ENCODE results near the gene LSS. TPM values are rescaled to one million over a fixed set of nuclear protein-coding genes. Genes with fewer than 3 reads are reported as not detected.
A peak's percentile ranks its signal among the peaks of the same experiment; 100 is the strongest.
"Not testable (repeated sequence)": the region's sequence is repeated elsewhere in the genome, so short reads cannot be mapped to it uniquely, and the experiment has no call there.

The LSS gene
- total RNA-seq, 1 donor from 2014 or later: 61.0 TPM

DNA sequence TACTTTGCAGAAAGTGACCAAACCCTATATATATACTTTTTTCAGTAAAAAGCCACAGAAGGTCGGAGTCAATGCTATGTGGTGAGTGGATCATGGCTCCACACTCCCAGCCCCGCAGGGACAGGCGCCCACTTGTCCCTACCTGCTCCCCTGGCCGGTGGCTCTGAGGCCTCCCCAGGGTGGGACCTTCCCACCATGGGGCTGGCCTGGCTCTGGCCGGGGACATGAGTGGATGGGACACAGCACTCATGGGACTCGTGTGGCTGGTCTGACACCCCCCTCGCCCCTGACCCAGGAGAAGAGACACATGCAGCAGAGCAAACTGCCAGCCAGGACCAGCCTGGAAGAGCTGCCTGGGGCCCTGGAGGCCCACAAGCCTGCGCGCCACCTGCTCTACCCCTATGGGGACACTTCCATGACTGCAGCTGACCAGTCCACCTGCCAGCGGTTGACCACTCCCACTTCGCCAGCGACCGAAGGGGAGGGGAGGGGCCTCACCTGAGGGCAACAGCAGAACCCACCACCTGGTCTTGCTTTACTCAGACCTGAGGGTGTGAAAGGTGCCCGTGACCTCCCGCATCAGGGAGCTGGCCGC lies 46.5 kb downstream of the LSS start:
- intact Hi-C loops (cut with DNase I): no loop called here

DNA sequence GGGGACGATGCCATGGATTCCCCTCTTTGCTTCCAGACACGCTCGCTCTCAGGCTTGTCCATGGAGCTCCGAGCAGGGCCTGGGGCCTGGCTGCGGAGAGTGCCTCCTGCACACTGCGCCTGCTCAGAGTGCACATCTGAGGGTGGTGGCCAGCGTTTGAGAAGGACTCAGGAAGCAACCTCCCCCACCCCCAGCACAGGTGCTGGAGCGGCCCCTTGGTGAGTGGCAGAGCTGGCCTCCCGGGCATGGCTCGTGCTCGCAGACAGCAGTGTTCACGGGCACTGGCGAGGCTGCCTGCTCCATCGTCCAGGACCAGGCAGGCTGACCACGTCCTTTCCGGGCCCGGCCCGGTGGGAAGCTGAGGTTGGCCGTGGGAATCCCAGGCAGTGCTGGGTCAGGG lies 47.1 kb downstream of the LSS start:
- ATAC-seq (no peak), DNase-seq (ENCODE audit: missing footprints) (no peak)
- intact Hi-C loops (cut with DNase I): no loop called here

More for the DNA sequence above, 46.5 kb downstream of the LSS start:
- DNase-seq (ENCODE audit: missing footprints) (no peak), ATAC-seq (no peak)

DNA sequence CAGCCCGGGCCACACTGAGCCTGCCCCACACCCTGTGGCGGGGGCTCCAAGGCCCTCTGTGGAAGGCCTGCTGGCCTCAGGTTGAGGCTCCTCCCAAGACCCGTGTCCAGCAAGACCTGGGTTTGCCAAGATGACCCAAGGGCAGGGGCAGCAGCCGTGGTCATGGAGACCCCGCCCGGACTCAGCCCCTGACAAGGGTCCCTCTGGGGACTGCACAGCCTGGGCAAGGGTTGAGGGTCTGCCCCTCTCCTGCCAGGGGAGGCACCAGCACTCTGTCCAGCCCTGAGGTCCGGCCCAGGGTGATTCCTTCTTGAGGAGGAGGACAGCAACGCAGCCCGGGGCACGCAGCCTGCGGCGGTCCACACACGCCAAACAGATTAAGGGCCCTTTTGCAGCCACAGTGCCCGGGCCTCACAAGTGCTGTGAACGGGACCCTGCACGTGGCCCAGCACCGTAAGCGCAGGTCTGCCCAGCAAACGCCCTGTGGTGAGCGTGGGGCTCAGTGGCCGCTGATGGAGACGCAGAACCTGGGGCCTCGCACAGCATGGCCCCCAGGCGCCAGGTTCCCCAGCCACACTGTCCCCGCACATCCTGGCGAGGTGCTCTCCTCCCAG lies 47.7 kb downstream of the LSS start:
- intact Hi-C loops (cut with DNase I): no loop called here
- DNase-seq (ENCODE audit: missing footprints) (no peak), ATAC-seq (no peak)

DNA sequence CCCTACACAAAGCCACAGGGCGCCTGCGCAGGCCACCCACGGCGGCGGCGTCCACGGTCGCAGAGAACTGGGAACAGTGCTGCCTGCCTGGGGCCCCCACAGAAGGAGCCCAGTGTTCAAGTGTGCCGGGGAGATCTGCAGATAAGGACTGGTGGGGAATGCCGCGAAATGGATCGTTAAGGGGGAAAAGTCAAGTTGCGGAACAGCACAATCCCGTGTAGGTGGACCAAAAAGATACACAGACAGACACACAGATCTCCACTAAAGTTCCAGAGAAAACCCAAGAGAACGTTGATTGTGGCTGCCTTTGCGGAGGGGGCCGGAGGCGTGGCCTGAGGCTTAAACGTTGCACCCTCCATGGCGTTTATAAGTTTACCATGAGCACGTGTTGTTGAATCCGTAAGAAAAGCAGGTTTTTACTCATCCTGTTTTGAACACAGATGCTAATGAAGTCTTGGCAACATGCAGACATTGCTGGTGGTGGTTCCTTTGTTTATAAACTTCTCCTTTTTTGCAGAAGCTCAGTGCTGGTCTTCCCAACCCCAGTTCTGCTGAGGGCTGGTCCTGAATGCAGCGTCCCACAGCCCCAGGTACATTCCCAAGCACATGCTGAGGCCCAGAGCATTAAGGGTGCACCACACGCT lies 48.4 kb downstream of the LSS start:
- no peak for DNase-seq (ENCODE audit: missing footprints)
- no peak for ATAC-seq
- intact Hi-C loops (cut with DNase I): no loop called here

DNA sequence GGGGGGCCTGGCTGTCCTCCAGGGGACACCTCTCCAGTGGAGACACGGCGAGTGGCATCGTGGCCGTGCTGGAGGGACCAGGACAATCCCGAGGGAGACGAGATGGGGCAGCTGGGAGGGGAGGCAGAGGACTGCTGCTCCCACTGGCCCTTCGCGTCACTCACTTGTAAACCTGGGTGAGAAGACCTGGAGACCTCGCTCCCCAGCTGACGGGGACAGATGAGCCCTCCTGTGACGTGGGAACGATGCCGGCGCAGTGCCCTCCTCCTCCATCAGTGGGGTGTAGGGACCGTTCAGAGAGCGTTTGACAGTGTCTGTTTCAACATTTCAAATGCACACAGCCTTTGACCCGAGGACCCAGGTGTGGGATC lies 48.9 kb downstream of the LSS start:
- ATAC-seq (no peak), DNase-seq (ENCODE audit: missing footprints) (no peak)
- intact Hi-C loops (cut with DNase I): no loop called here

DNA sequence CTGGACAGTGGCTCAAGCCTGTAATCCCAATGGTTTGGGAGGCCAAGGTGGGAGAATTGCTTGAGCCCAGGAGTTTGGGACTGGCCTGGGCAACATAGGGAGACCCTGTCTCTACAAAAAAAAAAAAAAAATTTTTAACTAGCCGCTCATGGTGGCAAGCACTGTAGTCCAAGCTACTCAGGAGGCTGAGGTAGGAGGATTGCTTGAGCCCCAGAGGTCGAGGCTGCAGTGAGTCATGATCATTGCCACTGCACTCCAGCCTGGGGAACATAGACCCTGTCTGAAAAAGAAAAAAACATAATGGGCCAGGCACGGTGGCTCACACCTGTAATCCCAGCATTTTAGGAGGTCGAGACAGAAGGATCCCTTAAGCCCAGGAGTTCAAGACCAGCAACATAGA lies 49.6 kb downstream of the LSS start:
- ATAC-seq: no peak
- intact Hi-C loops (cut with DNase I): no loop called here
- DNase-seq (ENCODE audit: missing footprints): no peak

DNA sequence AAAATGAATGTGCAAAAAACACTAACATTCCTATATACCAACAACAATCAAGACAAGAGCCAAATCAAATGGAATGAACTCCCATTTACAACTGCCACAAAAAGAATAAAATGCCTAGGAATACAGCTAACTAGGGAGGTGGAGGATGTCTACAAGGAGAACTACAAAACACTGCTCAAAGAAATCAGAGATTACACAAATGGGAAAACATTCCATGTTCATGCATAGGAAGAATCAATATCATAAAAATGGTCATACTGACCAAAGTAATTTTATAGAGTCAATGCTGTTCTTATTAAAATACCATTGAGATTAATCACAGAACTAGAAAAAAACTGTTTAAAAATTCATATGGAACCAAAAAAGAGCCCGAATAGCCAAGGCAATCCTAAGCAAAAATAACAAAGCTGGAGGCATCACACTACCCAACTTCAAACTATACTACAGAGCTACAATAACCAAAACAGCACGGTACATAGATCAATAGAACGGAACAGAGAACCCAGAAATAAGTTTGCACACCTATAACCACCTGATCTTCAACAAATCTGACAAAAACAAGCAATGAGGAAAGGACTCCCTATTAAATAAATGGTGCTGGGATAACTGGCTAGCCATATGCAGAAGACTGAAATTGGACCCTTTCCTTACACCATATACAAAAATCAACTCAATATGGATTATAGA lies 52.0 kb downstream of the LSS start:
- intact Hi-C loops (cut with DNase I); ATAC-seq; DNase-seq (ENCODE audit: missing footprints): not testable (repeated sequence)

DNA sequence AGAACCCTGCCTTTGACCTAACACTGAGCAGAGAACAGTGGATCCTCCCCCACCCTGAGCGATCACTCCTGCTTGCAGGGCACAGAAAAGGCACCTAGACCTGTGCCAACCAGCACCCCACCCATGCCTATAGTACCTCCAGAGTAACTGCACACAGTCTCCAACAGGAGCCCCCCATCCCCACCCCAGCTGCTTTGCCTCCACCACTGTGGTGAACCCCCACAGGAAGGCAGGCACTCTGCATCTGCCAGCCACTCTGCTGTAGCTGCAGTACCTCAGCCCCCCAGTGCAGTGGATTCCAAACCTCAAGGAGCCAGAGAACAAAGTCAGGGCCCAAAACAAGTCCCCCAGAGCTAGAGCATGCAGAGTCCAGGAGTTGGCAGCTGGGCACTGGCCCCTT lies 55.0 kb downstream of the LSS start:
- ATAC-seq: no peak
- intact Hi-C loops (cut with DNase I): no loop called here

DNA sequence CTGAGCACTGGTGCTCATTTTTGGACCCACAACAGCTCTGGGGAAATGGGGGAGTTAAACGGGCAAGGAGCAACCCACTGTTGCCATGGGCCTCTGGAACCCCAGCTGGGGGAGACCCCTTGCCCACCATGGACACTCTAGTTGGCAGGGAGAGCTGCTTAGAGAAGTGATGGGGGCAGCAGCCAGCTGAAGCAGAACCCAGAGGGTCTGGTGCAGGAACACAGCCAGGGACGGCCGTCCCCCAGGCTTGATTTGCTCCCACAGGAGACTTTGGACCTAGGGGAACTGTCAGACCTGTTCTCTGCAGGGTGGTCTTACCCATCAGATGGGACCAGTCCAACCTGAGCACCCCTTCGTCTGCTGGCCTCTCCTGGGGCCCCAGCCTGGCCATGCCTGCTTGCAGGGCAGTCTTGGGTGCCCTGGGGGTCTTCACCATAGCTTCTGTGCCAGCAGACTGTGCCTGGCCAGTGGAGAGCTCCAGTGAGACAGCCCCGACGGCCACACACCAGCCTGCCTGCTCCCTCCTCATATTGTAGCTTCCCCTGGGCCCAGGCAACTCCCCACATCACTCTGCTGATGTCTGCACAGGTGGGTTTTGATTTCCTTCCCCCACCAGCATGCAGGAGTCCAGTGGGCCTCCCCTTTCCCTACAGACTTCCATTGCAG lies 55.6 kb downstream of the LSS start:
- ATAC-seq (no peak), DNase-seq (ENCODE audit: missing footprints) (no peak)
- intact Hi-C loops (cut with DNase I): no loop called here

More for the DNA sequence above, 55.0 kb downstream of the LSS start:
- no peak for DNase-seq (ENCODE audit: missing footprints)

DNA sequence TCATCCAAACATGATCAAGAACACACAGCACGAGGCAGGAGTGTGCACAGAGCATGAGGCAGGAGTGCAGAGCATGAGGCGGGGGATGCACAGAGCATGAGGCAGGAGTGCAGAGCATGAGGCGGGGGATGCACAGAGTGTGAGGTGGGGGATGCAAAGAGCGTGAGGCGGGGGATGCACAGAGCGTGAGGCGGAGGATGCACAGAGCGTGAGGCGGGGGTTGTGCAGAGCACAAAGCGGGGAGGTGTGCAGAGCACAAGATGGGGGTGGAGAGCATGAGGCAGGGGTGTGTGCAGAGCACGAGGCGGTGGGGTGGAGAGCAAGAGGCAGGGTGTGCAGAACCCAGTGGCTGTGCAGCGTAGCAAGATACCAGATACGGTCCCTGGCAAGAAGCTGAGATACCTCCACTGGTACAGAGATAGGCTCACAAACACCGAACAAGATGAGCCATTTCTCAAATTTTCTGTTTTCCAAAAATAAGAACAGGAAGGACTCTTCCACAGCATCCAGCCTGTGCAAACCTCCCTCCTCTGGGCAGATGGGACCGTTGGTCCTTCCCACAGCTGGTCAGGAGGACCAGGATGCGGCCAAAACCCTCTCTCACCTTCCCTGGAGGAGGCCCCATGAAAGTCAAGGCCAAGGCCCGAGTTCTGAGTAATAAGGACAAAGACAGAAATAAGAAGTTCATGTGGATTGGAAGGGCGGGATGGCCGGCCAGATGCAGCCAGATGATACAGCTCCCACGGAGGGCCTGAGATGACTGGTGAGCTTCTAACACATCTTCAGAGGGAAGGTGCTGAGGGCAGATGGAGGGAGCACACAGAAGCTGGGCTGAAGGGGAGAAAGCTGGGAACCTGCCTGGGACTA lies 56.3 kb downstream of the LSS start:
- ATAC-seq (peak; percentile 52), DNase-seq (ENCODE audit: missing footprints) (no peak)
- intact Hi-C loops (cut with DNase I): no loop called here

DNA sequence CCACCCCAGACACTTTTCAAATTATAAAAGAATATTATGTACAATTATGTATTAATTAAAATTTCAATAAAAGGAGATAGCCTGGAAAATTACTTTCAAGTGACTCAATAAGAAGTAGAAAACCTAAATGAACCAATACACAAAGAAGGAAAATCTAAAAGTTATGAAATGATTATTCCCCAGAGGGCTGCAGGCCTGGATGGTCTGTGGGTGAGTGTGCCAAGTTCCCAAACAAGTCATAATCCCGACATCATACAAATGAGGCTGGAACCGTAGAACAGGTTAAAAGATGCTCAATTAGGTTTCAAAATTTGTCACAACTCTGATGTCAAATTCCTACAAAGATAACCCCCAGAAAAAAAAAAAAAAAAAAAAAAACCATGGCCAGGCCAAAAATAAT lies 57.0 kb downstream of the LSS start:
- DNase-seq (ENCODE audit: missing footprints): no peak
- intact Hi-C loops (cut with DNase I): no loop called here
- ATAC-seq: peak; percentile 37

DNA sequence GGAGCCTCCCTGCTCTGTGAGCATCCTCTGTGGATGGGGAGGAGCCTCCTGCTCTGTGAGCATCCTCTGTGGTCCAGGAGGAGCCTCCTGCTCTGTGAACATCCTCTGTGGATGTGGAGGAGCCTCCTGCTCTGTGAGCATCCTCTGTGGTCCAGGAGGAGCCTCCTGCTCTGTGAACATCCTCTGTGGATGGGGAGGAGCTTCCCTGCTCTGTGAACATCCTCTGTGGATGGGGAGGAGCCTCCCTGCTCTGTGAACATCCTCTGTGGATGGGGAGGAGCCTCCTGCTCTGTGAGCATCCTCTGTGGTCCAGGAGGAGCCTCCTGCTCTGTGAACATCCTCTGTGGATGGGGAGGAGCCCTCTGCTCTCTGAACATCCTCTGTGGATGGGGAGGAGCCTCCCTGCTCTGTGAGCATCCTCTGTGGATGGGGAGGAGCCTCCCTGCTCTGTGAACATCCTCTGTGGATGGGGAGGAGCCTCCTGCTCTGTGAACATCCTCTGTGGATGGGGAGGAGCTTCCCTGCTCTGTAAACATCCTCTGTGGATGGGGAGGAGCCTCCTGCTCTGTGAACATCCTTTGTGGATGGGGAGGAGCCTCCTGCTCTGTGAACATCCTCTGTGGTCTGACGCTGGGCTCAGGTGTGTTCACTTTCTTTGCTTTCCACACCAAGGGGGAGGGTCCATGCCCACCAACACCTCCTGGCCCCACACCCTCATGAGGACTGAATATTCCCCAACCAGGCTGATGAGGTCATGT lies 58.0 kb downstream of the LSS start:
- intact Hi-C loops (cut with DNase I); ATAC-seq; DNase-seq (ENCODE audit: missing footprints): not testable (repeated sequence)

DNA sequence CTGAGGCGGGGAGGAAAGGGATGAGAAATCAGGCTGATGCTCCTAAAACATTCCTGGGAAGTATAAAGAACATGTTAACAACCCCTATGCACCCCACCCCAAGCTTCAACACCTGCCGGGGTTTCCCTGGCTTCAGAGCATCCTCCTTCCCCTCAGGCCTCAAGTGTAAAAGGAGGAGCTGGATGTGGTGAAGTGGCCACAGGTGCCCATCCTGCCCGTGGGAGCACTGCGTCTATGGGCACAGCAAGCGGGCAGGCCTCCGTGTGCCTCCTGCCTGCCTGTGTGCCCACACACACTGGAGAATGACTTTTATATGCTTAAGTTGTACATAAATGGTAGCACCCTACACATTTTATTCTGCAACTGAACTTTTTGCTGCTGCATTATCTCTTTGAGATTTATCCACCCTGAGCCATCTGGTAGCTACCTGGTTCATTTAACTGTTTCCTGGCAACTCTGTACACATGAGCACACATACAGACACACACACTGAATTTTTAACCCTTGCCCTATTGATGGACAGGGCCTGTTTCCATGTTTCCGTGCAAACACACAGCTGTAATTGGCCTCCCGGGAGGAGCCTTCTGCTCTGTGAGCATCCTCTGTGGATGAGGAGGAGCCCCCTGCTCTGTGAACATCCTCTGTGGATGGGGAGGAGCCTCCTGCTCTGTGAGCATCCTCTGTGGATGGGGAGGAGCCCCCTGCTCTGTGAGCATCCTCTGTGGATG lies 59.8 kb downstream of the LSS start:
- intact Hi-C loops (cut with DNase I): no loop called here
- no peak for ATAC-seq
- DNase-seq (ENCODE audit: missing footprints): no peak

DNA sequence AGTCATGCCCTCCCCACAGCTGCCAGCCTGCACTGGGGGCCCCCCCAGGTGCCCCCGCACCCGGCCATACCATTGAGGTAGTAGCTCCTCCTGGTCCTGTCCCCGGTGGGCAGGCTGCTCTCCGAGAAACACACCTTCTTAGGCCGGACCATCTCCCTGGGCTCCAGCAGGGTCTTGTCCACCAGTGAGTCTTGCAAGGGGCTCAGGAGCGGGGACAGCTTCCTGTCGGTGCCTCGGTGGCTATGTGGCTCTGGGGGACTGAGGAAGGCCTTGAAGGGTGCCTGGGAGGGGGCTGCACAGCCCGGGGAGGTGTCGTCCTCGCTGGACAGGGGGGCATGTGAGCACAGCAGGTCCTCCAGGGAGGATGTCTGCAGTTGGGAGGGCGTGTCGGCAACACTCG lies 60.3 kb downstream of the LSS start:
- intact Hi-C loops (cut with DNase I): no loop called here
- DNase-seq (ENCODE audit: missing footprints) (no peak), ATAC-seq (no peak)

DNA sequence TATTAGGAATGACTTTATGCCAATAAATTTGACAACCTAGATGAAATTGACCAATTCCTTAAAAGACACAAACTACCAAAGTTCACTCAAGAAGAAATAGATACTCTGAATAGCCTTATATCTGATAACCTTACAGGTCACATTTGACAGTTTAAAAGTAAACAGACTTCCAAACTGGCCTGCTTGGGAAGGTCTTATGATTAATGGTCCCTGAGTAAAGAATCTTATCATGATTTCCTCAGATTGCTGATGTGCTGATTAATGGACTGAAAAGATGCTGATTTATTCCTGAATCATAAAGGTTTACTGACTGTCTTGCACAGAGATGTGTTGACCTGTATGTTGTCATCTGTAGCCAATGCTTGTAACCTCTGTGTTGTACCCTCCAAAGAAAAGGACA lies 63.5 kb downstream of the LSS start:
- intact Hi-C loops (cut with DNase I): no loop called here
- no peak for ATAC-seq

DNA sequence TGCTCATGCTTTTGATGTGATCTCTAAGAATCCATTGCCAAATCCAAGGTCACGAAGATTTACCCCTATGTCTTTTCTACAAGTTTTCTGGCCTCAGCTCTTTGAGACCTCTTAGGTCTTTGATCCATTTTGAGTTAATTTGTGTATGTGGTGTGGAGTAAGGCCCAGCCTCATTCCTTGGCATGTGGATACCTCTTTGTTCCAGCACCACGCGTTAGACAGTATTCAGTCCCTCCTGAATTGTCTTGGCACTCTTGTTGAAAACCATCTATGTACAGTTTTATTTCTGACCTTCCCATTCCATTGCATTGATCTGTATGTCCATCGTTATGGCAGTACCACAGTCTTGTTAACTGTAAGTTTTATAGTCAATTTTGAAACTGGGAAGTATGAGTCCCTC lies 65.2 kb downstream of the LSS start:
- ATAC-seq (no peak), DNase-seq (ENCODE audit: missing footprints) (no peak)
- intact Hi-C loops (cut with DNase I): no loop called here

More for the DNA sequence above, 63.5 kb downstream of the LSS start:
- DNase-seq (ENCODE audit: missing footprints): no peak

All from Right ventricle myocardium inferior (tissue), 1 donor.